ENCODE data around the gene KCTD5. TPM values are rescaled to one million over a fixed set of nuclear protein-coding genes. Genes with fewer than 3 reads are reported as not detected.

Gene KCTD5
- total RNA-seq, 1 experiment from 2014 or later: 27.8 TPM

- peak overlapping the region; percentile 89 for H3K4me3 Mint-ChIP-seq
- ATAC-seq: no peak
Measured at GRCh38 chr16:2753733-2754020, 71.4 kb downstream of the KCTD5 start.

More at GRCh38 chr16:2753733-2754020, 71.4 kb downstream of the KCTD5 start:
- Mint-ChIP-seq H3K36me3 (peaks cover 52% of the 10 kb centered on the region), H3K4me1 (peaks cover 38% of the 10 kb centered on the region), H3K9me3 (peaks cover 3% of the 10 kb centered on the region), H3K27me3 (ENCODE audit: low read depth) (no peaks in the 10 kb centered on the region), H3K27ac (peak overlapping the region; percentile 95)
- TF ChIP-seq, protein P1, sequence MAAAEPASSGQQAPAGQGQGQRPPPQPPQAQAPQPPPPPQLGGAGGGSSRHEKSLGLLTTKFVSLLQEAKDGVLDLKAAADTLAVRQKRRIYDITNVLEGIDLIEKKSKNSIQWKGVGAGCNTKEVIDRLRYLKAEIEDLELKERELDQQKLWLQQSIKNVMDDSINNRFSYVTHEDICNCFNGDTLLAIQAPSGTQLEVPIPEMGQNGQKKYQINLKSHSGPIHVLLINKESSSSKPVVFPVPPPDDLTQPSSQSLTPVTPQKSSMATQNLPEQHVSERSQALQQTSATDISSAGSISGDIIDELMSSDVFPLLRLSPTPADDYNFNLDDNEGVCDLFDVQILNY (CRISPR knock-in tag; IDR thresholded peaks at IDR 0.05): no peak
- TF ChIP-seq KAT7 (CRISPR knock-in tag; IDR thresholded peaks at IDR 0.05; ENCODE audit: borderline replicate concordance) (no peak), CREM (CRISPR knock-in tag; IDR thresholded peaks at IDR 0.05) (no peak), TEAD4 (CRISPR knock-in tag; IDR thresholded peaks at IDR 0.05) (no peak), AFF4 (CRISPR knock-in tag; IDR thresholded peaks at IDR 0.05; ENCODE audit: borderline replicate concordance) (no peak), ZNF671 (CRISPR knock-in tag; IDR thresholded peaks at IDR 0.05) (no peak), TP53 (CRISPR knock-in tag; IDR thresholded peaks at IDR 0.05) (no peak), ZNF219 (CRISPR knock-in tag; IDR thresholded peaks at IDR 0.05; ENCODE audit: borderline replicate concordance) (no peak), CBFB (CRISPR knock-in tag; IDR thresholded peaks at IDR 0.05; ENCODE audit: low read depth) (no peak), ZNF396 (CRISPR knock-in tag; IDR thresholded peaks at IDR 0.05; ENCODE audit: borderline replicate concordance) (no peak), SP1 (CRISPR knock-in tag; conservative IDR thresholded peaks at IDR 0.05) (no peak), ESRRA (CRISPR knock-in tag; IDR thresholded peaks at IDR 0.05; ENCODE audit: borderline replicate concordance) (no peak), ETV6 (CRISPR knock-in tag; IDR thresholded peaks at IDR 0.05) (no peak)
- TF ChIP-seq, protein P2, sequence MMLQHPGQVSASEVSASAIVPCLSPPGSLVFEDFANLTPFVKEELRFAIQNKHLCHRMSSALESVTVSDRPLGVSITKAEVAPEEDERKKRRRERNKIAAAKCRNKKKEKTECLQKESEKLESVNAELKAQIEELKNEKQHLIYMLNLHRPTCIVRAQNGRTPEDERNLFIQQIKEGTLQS (CRISPR knock-in tag; conservative IDR thresholded peaks at IDR 0.05): no peak
- TF ChIP-seq, protein P3, sequence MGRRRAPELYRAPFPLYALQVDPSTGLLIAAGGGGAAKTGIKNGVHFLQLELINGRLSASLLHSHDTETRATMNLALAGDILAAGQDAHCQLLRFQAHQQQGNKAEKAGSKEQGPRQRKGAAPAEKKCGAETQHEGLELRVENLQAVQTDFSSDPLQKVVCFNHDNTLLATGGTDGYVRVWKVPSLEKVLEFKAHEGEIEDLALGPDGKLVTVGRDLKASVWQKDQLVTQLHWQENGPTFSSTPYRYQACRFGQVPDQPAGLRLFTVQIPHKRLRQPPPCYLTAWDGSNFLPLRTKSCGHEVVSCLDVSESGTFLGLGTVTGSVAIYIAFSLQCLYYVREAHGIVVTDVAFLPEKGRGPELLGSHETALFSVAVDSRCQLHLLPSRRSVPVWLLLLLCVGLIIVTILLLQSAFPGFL (CRISPR knock-in tag; IDR thresholded peaks at IDR 0.05; ENCODE audit: borderline replicate concordance): no peak
- TF ChIP-seq, protein P4, sequence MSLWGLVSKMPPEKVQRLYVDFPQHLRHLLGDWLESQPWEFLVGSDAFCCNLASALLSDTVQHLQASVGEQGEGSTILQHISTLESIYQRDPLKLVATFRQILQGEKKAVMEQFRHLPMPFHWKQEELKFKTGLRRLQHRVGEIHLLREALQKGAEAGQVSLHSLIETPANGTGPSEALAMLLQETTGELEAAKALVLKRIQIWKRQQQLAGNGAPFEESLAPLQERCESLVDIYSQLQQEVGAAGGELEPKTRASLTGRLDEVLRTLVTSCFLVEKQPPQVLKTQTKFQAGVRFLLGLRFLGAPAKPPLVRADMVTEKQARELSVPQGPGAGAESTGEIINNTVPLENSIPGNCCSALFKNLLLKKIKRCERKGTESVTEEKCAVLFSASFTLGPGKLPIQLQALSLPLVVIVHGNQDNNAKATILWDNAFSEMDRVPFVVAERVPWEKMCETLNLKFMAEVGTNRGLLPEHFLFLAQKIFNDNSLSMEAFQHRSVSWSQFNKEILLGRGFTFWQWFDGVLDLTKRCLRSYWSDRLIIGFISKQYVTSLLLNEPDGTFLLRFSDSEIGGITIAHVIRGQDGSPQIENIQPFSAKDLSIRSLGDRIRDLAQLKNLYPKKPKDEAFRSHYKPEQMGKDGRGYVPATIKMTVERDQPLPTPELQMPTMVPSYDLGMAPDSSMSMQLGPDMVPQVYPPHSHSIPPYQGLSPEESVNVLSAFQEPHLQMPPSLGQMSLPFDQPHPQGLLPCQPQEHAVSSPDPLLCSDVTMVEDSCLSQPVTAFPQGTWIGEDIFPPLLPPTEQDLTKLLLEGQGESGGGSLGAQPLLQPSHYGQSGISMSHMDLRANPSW (CRISPR knock-in tag; conservative IDR thresholded peaks at IDR 0.05; ENCODE audit: low read depth): no peak
- TF ChIP-seq, protein P5, sequence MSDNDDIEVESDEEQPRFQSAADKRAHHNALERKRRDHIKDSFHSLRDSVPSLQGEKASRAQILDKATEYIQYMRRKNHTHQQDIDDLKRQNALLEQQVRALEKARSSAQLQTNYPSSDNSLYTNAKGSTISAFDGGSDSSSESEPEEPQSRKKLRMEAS (CRISPR knock-in tag; IDR thresholded peaks at IDR 0.05): no peak
- TF ChIP-seq, protein P6, sequence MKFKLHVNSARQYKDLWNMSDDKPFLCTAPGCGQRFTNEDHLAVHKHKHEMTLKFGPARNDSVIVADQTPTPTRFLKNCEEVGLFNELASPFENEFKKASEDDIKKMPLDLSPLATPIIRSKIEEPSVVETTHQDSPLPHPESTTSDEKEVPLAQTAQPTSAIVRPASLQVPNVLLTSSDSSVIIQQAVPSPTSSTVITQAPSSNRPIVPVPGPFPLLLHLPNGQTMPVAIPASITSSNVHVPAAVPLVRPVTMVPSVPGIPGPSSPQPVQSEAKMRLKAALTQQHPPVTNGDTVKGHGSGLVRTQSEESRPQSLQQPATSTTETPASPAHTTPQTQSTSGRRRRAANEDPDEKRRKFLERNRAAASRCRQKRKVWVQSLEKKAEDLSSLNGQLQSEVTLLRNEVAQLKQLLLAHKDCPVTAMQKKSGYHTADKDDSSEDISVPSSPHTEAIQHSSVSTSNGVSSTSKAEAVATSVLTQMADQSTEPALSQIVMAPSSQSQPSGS (CRISPR knock-in tag; IDR thresholded peaks at IDR 0.05; ENCODE audit: borderline replicate concordance, low read depth): no peak
- POLR2A ChIA-PET: interaction anchor here (0.9 to 1.3 kb wide), 3 partner anchors 21 to 509 kb away, joined by 3 read pairs; no protein-coding TSS in a partner anchor
- CTCF ChIA-PET: no interaction called here
- no peak for DNase-seq (ENCODE audit: low spot score)
